ENCODE measurements around the gene TADA1.

TADA1 gene

GRCh38 chr1:166875734-166876539, at the start of gene TADA1:
TADA1 (minus strand) TSS chr1:166876264; CDS start chr1:166876233, 31 bp downstream.
- DNase-seq, result peak; percentile 100

GRCh38 chr1:166924823-166925541, 48.9 kb upstream of the TADA1 start:
- no peak for DNase-seq

DNA sequence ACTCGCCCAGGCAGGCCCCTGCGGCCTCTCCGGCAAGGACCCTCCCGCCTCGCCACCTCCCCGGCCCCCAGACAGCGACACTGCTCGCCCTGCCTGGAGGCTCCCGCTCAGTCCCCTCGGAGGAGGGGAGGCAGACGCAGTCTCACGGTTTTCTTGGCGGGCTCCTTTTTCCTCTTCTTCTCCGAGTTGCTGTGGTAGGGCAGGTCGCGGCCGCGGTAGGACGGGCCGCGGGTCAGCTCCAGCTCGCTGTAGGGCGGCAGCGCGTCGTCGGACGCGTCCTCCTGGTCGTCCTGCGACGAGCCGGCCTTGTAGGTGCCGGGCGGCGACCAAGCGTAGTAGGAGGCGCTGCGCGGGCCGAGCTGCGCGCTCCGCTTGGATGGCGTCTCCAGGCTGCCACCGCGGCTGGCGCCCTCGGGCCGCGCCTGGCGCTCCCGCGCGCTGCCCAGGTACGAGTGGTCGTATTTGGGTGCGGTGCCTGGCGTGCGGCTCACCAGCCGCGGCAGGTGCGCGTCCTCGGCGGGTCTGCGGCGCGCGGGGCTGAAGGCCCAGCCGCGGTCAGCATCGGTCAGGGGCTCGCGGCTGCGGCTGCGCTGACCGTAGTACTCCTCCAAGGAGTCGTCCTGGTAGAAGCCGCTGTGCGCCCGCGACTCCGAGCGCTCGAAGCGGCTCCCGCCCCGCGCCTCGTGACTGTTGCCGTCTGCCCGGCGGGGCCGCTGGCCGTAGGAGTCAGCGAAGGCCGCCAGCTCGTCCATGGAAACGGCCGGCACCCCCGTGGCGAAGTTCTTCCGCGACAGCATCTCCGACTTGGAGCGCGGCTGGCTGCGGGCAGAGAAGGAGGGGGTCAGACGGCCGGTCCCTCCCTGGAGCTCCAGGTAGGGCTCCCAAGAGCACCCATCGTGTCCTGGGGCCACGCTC, 44.8 kb upstream of the TADA1 start:
- DNase-seq, result peak; percentile 41

GRCh38 chr1:166918956-166919316, 42.9 kb upstream of the TADA1 start:
- DNase-seq, result no peak

DNA sequence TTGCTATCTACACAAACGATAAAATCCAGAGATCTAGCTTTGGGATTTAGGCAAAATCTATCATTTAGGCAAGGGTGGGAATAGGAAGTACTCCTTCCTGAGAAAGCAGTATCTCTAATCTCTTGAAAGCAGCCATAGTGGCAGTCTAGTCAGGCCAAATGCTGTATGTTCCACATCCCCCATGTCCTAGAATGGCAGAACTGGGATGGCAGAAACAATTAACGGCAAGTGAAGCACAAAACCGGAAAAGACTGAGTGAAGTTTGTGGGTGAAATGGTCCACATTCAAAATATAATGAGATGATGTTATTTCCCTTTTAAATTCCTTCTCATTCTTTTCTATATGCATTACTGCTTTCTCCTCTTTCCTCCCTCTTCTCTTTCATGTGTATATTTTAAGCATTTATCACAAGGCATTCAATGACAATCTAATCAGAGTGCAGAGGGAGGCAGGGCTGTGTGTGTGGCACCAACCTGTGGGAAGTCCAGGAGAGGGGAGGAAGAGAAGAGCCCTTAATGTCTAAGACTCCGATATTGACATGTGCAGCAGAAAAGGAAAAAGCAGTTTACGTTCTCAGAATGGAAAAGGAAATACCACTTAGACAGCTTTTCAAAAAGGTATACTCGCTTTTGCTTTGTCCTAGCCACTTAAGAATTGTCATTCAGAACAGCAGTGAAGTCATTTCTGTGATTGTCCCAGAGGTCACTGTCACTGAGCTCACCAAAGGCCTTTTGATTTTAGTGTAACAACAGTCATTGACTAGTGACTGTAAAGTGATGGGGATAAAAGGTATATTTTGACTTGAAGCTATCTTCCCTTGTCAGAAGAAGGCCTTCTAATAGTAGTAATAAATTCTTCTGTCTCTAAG, 42.3 kb upstream of the TADA1 start:
- no peak for DNase-seq

DNA sequence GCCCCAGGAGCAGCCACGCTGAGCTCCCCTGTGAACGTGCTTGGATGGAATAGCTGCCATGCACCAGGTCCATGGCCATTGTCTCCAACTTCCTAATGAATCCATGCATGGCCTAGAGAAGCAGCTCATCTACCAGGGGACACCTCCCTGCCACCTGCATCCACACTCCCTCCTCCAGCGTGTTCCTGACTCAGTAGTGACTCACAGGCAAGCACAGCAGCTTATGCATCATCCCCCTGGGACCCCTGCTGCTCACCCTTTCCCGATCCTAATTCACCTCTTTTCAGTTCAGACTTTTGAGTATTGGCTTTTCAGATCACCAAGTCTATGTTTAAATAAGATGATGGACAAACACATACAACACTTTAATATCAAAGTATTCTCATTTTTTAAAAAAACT, 39.9 kb upstream of the TADA1 start:
- no peak for DNase-seq

DNA sequence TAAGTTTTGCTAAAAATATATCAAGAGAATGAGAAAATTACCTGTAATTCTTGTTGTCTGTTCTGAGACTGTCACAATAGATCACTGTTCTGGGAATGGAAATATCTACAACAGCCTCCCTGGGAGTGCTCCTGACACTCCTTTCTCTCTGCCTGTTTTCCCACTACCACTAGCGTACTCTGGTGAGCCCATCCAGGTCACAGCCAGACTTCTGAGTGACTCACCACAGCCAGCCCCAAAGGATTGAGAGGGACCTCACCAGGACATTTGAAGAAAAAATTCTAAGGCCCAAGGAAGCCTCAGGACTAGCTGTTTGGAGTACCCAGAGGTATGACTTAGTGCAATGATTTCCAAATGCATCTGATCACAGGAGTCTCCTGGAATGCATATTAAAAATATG, 39.0 kb upstream of the TADA1 start:
- no peak for DNase-seq

- no peak for DNase-seq
Measured at GRCh38 chr1:166914111-166914510, 38.0 kb upstream of the TADA1 start.

DNA sequence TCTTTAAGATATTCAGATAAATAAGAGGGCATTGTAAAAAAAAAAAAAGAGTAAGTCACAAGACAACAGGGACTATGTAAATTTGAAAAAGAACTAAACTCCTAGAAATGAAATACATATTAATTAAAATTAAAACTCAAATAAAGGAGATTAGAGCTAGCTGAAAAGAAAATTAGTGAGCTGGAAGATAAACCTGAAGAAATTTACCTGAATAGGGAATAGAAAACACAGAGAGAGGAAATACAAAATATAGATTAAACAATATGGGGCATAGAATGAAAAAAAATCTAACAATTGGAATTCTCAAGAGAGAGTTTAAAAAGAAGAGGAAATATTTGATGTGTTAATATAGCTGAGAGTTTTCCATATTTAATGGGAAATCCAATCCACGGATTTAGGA, 35.6 kb upstream of the TADA1 start:
- no peak for DNase-seq

GRCh38 chr1:166910396-166910994, 34.4 kb upstream of the TADA1 start:
- DNase-seq, result peak; percentile 92

DNA sequence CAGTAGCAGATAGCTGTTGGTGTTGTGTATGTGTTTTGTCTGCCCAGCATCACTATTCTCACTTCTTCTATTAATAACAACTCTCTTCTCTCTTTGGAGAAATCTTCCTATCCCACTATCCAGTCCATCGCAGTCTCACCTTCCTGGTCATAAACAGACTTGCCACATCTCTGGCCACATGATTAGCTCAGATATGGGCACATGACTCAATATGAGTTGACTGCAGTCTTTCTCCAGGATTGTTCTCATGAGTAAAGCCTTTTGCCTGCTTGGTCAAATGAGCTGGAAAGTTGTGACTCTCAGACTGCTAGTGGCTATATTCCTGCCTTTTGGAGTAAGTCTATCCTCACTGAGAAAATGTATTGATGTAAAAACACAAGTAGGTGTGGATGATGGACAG, 32.9 kb upstream of the TADA1 start:
- no peak for DNase-seq

DNA sequence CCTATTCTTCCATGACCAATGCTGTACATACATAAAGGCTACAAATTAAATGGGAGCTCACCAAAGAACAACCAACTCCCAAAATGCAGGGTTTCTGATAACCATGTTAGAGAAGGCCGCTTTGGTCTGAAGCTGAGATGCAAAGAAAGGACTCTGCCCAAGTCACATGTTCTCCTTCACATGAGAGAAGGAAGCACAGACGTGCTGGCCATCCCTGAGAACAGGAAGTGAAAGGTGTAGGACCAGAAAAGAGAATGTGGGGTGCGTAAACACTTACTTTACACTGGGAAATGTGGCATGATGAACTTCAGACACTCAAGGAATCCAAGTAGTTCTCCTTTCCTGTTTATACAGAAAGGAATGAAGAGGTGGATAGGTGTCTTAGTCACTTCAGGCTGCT, 31.7 kb upstream of the TADA1 start:
- DNase-seq, result no peak

DNA sequence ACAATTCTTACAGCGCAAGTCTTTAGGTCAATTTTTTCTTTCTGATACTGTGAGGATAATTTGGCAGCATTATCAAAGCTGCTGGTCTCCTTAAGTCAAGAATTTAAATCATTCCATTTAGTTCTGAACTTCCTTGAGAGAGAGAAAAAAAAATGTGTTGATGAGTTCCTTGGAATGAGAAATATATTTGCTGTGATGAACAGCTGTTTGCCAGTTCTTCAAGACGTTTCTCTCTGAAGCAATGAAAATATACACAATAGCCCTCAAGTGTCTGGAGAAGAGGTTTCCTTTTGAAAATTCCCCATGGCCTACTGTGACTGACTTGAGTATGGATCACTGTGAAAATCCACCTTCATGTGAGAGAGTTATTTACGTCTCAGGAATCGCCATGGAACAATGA, 31.0 kb upstream of the TADA1 start:
- no peak for DNase-seq

DNA sequence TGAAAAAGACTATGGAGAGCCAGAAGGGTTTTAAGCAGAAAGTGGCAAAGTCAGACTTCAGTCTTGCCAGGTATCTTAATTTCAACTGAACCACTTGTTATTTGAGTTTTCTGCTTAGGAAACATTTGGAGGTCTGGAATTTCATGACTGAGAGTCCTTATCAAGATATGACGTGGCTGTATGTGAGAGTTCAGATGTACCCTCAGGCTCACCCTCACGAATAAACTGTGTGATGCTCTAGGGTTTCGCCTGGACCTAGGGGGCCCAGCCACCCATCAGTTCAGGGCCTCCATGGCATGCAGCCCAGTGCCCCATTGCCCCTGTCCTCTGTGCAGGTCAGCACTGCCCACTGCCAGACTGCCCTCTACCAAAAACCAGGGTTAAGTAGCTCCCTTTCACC, 30.6 kb upstream of the TADA1 start:
- DNase-seq, result no peak

DNA sequence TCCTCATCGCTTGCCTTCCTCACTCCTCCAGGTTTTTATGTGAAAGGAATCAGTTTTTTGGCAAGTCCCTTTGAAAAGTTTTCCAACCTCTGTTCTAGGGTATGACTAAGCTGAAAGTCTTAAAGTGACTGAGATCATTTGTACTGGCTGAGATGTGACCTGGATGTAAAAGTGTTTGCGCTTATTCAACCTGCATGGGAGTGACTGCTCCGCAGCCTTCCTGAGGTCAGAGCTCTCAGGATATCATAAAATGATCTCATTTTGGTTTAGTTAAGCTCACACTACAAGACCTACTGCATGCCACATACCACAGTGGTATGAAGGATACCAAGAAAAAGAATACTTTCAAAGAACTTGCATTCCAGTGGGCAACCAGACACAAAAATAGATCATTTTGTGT, 29.8 kb upstream of the TADA1 start:
- DNase-seq, result no peak

- DNase-seq, result no peak
Measured at GRCh38 chr1:166905136-166905535, 29.1 kb upstream of the TADA1 start.

DNA sequence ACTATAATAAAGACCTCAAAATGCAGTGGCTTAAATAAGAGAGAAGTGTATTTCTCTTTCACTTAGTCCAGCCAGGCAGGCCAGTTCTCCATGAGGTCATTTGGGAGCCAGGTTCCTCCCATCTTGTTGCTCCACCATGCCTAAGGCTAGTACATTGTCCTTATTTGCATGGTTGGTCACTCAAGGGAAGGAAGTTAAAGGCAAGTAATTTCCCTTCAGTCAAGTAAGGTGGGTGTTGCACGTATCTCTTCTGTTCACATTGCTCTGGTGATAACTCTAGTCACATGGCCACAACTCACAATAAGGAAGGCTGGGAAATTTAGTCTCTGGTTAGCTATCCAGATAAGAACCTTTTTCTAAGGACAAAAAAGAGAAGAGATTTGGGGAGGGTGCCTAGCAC, 27.2 kb upstream of the TADA1 start:
- DNase-seq, result peak; percentile 41

DNA sequence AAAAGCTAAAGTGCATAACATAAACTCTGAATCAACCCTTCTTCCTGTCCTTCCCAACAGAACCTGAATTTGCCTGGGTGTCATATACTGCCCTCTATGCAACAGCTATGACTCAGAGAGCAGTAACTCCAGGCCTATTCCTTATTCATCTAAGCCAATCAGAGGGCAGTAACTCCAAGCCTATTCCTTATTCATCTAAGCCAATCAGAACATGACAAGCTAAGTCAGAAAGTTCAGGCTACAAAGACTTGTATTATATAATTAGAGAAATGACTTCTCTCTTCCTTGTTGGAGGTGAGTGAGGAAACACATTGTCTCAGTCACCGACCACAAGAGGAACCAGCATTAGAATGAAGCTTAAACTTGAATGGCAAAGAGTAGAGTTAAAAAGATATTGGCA, 26.2 kb upstream of the TADA1 start:
- DNase-seq, result peak; percentile 70

GRCh38 chr1:166900987-166901386, 24.9 kb upstream of the TADA1 start:
- no peak for DNase-seq

DNA sequence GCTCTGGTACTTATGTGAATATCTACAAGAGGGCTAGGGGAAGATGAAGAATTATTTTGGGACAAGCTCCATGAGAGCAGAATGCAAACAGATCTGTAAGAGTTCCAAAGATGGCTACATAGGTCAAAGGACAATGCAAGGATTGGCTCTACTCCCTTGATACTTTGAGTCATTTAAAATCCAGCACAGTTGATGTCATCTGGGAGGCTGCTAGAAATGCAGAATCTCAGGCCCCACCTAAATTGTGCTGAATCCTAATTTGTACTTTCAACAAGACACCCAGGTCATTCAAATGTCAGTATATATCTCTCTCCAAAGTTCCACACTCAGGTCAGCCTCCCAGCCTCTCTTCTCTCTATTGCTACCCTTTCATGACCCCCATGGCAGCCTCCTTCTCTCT, 23.7 kb upstream of the TADA1 start:
- no peak for DNase-seq

DNA sequence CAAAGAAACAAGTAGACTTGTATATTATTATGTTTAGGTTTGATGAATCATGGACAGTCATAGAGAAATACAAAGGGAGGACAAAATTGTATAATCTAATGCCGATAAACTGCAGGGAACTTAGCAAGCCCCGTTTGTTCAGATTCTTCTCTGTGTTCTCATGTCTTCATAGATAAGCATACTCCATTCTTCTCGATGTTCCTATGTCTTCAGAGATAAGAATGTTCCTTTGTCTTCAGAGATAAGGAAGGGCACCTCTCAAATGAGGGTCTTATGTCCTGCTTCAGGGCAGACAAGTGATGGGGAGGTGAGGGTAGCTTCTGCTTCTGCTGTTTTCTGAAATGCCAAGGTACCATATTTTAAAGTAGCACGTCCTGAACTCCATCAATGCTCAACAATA, 19.7 kb upstream of the TADA1 start:
- DNase-seq, result no peak

GRCh38 chr1:166889776-166890175, 13.7 kb upstream of the TADA1 start:
- DNase-seq, result no peak

Measured in hematopoietic multipotent progenitor cell treated with erythropoietin and hydrocortisone succinate and interleukin-3 and kit ligand, for 4 days (in vitro differentiated cells).